Subcutaneous adipose tissue (tissue), 4 donors: ENCODE data around the gene CNPY2. TPM values are rescaled to one million over a fixed set of nuclear protein-coding genes. Genes with fewer than 3 reads are reported as not detected.

Source experiments
- total RNA-seq, 4 donors: library from RNA; depleted of rRNA; stranded (reverse); fragments of >200 nt; gene quantifications; one replicate each; pipeline ENCODE4 v1.1.0, GENCODE V29; 2016
- TF ChIP-seq, protein P1 (sequence below): fragments of 450-650 bp; IDR thresholded peaks from one replicate; pipeline ENCODE4 v1.5.1; 2016; ENCODE audit warnings: low read depth, mild to moderate bottlenecking, control low read depth, antibody characterized with exemption, moderate library complexity

The CNPY2 gene
- total RNA-seq, 4 donors from 2014 or later: 59.7 to 76.7 (median 64.7) TPM

DNA sequence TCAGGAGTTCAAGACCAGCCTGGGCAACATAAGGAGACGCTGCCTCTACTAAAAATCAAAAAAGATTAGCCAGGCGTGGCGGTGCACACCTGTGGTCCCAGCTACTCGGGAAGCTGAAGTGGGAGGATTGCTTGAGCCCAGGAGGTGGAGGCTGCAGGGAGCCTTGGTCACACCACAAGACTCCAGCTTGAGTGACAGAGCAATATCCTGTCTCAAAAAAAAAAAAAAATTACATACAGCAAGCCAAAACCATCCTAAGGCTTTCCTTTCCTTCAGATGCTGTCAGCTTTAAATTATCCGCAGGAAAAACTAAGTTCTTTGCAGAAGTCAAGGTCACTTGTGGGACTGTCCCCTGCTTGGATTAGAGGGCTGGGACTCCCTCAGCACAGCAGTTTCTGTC is 17.0 kb downstream of the CNPY2 start:
- TF ChIP-seq, protein P1, sequence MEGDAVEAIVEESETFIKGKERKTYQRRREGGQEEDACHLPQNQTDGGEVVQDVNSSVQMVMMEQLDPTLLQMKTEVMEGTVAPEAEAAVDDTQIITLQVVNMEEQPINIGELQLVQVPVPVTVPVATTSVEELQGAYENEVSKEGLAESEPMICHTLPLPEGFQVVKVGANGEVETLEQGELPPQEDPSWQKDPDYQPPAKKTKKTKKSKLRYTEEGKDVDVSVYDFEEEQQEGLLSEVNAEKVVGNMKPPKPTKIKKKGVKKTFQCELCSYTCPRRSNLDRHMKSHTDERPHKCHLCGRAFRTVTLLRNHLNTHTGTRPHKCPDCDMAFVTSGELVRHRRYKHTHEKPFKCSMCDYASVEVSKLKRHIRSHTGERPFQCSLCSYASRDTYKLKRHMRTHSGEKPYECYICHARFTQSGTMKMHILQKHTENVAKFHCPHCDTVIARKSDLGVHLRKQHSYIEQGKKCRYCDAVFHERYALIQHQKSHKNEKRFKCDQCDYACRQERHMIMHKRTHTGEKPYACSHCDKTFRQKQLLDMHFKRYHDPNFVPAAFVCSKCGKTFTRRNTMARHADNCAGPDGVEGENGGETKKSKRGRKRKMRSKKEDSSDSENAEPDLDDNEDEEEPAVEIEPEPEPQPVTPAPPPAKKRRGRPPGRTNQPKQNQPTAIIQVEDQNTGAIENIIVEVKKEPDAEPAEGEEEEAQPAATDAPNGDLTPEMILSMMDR: no peak

DNA sequence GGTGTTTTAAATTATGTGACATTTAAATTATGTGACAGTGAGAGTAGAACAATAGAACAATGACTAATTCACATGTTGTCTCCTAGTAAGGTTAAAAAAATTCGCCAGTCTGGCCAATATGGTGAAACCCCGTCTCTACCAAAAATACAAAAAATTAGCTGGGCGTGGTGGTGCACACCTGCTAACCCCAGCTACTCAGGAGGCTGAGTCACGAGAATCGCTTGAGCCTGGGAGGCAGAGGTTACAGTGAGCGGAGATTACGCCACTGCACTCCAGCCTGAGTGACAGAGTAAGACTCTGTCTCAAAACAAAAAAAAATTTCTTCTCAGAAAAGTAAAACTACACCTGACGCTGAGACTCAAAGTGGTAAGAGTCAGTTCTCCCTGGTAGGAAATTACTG is 18.4 kb downstream of the CNPY2 start:
- TF ChIP-seq, protein P1: no peak

DNA sequence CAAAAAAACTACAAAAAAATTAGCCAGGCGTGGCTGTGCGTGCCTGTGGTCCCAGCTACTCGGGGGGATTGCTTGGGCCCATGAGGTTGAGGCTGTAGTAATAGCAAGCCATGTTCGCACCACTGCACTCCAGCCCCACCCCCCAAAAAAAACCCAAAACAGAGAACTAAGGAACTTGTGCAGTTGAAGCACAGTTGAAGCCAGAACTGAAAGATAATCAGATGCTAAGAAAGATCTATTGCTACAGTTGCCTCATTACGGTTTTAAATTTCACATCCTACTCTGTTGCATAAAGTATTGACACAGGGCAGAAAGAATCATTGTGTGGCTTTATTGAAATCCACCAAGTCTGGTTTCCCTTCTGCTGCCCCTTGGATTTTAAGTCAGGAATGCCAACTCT is 19.5 kb downstream of the CNPY2 start:
- TF ChIP-seq, protein P1: no peak

DNA sequence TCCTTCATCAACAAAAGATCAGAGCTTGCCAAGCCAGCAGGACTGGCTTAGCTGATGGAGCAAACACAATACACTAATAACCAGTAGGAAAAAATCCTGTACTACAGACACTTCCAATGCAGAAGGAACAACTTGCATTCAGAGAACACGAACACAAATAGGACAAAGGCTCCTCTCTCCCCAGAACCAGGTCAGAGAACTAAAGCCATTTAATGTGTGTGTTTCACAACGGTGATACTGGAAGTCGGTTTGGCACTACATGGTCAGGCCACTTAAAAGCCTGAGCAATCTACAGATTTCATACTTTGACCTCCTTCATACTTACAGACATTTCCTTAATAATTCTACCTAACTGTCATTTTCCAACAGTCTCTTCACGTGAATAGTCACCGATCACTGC is 22.0 kb downstream of the CNPY2 start:
- TF ChIP-seq, protein P1: no peak

DNA sequence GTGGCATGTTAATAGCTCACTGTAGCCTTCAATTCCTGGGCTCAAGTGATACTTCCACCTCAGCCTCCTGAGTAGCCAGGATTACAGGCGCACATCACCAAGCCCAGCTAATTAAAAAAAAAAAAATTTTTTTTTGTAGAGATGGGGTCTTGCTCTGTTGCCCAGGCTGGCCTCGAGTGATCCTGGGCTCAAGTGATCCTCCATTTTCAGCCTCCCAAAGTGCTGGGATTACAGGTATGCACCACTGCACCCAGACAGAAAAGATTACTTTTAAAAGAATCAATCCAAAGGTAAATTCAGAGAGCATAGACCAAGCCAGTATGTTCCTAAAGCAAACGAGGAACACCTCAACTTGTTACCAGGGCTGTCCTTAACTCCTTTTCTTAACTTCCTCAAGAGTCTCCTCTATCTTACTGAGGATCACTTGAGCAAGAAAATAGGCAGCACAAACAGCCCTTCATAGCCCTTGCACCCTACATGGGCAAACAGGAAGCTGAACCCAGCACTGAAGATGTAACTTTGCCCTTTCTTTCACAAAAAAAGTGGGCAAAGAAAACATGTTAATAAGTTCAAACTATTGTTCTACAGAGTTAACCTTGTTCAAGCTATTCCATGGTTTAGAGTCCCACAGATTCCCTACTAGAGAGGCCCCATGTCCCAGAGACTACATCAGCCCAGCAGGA is 26.9 kb downstream of the CNPY2 start:
- TF ChIP-seq, protein P1: no peak

DNA sequence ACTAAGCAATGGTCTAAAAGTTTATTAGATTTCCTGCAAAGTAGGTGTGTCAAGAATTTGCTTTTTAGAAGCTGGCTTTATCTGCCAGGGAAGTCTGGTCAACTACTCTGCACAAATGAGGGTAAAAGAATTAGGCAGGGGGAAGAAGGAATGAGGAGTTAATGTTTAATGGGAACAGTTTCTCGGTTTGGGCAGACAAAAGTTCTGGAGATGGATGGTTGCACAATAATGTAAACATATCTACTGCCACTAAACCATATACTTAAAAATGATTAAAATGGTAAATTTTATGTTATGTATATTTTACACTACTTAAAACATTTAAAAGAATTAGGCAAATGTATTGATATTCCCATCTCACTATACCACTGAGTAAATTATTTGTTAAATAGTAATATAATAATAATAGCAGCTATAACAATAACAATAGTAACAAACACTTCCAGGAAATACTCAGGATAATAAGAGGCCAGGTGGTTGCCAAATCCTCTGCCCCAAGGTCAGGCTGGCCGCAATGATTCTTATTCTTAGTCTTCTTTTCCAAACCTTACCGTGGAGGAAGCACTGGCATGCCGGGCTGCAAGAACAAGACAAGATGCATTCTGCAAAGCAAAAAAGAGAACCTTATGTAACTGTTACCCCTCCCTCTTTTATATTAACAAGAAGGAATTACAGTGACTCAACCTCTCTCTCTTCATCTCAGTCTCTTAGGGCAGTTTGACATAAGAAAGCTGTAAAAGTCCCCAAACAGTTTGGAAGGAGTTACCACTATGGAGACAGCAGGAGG is 29.6 kb downstream of the CNPY2 start:
- TF ChIP-seq, protein P1: no peak

DNA sequence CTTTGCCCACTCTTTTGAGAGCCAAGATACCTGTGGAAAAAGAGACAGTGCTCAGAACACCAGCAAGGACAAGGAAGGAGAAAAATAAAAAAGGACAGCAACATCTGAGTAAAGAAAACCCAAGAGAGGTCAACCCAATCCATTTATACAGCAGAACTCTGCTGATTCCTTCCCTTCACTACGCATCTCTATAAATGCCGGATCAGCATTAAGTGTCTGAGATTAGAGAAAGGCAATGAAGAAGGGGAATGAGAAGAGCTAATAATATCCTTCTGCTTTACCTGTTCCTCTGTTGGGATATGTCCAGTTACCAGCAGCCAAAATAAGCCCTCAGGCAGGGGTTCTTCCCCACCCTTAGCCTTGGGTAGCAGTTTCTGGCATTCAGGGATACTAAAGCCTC is 33.2 kb downstream of the CNPY2 start:
- TF ChIP-seq, protein P1: no peak
